ENCODE results near the gene PPP4R3B.

- TF ChIP-seq, protein P1, sequence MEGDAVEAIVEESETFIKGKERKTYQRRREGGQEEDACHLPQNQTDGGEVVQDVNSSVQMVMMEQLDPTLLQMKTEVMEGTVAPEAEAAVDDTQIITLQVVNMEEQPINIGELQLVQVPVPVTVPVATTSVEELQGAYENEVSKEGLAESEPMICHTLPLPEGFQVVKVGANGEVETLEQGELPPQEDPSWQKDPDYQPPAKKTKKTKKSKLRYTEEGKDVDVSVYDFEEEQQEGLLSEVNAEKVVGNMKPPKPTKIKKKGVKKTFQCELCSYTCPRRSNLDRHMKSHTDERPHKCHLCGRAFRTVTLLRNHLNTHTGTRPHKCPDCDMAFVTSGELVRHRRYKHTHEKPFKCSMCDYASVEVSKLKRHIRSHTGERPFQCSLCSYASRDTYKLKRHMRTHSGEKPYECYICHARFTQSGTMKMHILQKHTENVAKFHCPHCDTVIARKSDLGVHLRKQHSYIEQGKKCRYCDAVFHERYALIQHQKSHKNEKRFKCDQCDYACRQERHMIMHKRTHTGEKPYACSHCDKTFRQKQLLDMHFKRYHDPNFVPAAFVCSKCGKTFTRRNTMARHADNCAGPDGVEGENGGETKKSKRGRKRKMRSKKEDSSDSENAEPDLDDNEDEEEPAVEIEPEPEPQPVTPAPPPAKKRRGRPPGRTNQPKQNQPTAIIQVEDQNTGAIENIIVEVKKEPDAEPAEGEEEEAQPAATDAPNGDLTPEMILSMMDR (tag by site-specific recombination; IDR thresholded peaks at IDR 0.05) = no peak
- TF ChIP-seq, protein P2, sequence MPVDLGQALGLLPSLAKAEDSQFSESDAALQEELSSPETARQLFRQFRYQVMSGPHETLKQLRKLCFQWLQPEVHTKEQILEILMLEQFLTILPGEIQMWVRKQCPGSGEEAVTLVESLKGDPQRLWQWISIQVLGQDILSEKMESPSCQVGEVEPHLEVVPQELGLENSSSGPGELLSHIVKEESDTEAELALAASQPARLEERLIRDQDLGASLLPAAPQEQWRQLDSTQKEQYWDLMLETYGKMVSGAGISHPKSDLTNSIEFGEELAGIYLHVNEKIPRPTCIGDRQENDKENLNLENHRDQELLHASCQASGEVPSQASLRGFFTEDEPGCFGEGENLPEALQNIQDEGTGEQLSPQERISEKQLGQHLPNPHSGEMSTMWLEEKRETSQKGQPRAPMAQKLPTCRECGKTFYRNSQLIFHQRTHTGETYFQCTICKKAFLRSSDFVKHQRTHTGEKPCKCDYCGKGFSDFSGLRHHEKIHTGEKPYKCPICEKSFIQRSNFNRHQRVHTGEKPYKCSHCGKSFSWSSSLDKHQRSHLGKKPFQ (tag by site-specific recombination; IDR thresholded peaks at IDR 0.05) = no peak
- TF ChIP-seq ZNF433 (tag by site-specific recombination; IDR thresholded peaks at IDR 0.05; ENCODE audit: low read depth) (no peak), ZNF174 (tag by site-specific recombination; IDR thresholded peaks at IDR 0.05) (no peak), ZSCAN30 (tag by site-specific recombination; IDR thresholded peaks at IDR 0.05) (no peak), SP2 (tag by site-specific recombination; IDR thresholded peaks at IDR 0.05) (no peak), ZBTB1 (tag by site-specific recombination; IDR thresholded peaks at IDR 0.05) (no peak), REPIN1 (tag by site-specific recombination; IDR thresholded peaks at IDR 0.05; ENCODE audit: low read depth) (no peak)
These were observed 10.5 kb upstream of the PPP4R3B start for GRCh38 chr2:55627915-55628314.
